LNCaP clone FGC (cell line): ENCODE measurements around the gene NUAK1.

Experiments
- DNase-seq: peaks from one replicate; pipeline ENCODE4 v3.0.0-alpha.2; 2011; ENCODE audit warnings: low read depth
- H3K4me3 ChIP-seq: 2 replicates; pipeline ENCODE4 v1.5.1; 2011; ENCODE audit warnings: mild to moderate bottlenecking, low read depth, low read length, control low read depth
- TF ChIP-seq, protein P1 (sequence below): IDR thresholded peaks from 2 replicates; pipeline ENCODE4 v1.5.1; 2012; ENCODE audit warnings: mild to moderate bottlenecking; ENCODE audit not compliant: control insufficient read depth, insufficient read depth; ENCODE audit errors: extremely low read depth

Gene NUAK1

DNA sequence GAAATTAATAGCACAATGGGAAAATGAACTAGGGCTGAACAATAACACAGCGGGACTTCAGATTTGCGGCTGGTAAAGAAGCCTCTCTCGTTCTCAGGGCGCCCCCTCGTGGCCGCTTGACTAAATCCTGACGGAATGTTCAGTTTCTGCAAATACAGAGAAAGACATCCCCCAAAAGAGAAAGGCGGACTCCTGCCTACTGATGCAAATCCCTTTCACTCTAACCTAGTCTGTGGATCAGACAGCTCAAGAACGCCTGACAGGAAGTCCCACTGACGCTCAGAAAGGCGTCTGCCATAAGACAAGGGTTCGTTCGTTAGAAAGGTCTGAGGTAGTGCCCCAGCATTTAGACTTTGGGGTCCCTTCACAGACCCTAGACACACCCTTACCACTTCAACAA lies 2.5 kb downstream of the NUAK1 start:
- no peak for DNase-seq
- TF ChIP-seq, protein P1, sequence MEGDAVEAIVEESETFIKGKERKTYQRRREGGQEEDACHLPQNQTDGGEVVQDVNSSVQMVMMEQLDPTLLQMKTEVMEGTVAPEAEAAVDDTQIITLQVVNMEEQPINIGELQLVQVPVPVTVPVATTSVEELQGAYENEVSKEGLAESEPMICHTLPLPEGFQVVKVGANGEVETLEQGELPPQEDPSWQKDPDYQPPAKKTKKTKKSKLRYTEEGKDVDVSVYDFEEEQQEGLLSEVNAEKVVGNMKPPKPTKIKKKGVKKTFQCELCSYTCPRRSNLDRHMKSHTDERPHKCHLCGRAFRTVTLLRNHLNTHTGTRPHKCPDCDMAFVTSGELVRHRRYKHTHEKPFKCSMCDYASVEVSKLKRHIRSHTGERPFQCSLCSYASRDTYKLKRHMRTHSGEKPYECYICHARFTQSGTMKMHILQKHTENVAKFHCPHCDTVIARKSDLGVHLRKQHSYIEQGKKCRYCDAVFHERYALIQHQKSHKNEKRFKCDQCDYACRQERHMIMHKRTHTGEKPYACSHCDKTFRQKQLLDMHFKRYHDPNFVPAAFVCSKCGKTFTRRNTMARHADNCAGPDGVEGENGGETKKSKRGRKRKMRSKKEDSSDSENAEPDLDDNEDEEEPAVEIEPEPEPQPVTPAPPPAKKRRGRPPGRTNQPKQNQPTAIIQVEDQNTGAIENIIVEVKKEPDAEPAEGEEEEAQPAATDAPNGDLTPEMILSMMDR: peak; percentile 81
- no peak overlapping the region for H3K4me3 ChIP-seq

DNA sequence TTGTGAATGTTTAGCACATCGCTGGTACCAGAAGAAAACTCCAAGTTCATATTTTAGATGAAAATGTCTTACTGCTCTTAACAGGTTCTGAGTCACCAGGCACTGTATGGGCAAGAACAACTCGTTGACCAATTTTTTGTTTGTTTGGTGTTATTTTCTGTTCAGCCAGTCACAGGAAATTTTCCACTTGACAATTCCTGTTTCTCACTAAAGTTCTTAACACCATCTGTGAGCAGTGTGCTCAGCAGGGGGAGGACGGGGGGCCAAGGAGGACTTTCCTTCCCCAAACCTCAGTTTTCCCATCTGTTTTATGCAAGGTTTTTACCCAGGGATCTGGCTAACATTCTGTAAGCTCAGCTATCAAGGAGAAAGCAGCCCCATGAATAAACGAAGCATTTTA lies 3.0 kb downstream of the NUAK1 start:
- no peak for DNase-seq
- H3K4me3 ChIP-seq: no peak overlapping the region
- TF ChIP-seq, protein P1: no peak

DNA sequence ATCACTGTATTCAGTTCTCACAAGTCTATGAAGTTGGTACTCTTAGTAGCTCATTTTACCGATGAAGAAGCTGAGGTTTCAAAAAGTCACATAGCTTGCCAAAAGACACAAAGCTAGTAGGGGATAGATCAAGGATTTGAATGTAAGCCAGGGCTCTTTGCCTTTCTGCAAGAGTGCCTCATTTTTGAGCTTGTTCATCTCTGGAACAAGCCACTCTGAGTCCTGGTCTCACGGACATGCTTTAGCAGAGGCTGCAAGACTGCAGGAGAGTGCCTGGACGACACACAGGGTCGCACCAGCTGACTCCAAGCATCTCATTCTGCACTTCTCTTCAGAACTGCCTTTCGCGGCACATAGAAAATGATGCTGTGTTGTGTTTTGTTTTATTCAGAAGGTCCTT lies 3.7 kb downstream of the NUAK1 start:
- H3K4me3 ChIP-seq: no peak overlapping the region
- TF ChIP-seq, protein P1: no peak
- DNase-seq: no peak

DNA sequence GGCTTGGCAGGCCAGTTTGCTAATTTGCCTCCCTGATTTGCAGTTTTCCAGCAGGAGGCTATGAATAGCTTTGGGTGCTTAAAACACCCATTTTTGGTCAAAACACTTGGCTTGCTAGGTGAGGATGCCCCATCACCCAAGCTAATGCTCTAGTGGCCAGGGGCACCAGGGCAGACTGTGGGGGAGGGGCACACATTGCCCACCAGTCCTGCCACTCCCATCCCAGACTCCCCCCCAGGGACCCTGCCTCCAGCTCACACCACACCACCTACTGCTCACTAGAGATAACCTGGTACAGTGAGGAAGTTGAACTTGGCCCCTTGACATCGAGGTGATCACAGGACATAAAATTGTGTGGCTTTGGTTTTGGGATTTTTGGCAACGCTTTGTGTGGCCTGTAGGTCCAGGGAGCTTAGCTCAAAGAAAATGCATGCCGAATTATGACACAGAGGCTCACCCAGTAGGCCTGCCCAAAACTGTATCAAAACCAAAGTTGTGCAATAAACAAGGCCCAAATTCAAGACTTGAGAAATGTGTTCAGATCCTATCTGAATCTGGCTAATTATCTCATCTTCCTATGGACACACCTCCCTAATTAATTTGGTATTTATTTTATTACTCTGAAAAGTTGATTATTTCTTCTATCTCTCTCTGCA lies 4.3 kb downstream of the NUAK1 start:
- no peak for DNase-seq
- TF ChIP-seq, protein P1: no peak
- no peak overlapping the region for H3K4me3 ChIP-seq

DNA sequence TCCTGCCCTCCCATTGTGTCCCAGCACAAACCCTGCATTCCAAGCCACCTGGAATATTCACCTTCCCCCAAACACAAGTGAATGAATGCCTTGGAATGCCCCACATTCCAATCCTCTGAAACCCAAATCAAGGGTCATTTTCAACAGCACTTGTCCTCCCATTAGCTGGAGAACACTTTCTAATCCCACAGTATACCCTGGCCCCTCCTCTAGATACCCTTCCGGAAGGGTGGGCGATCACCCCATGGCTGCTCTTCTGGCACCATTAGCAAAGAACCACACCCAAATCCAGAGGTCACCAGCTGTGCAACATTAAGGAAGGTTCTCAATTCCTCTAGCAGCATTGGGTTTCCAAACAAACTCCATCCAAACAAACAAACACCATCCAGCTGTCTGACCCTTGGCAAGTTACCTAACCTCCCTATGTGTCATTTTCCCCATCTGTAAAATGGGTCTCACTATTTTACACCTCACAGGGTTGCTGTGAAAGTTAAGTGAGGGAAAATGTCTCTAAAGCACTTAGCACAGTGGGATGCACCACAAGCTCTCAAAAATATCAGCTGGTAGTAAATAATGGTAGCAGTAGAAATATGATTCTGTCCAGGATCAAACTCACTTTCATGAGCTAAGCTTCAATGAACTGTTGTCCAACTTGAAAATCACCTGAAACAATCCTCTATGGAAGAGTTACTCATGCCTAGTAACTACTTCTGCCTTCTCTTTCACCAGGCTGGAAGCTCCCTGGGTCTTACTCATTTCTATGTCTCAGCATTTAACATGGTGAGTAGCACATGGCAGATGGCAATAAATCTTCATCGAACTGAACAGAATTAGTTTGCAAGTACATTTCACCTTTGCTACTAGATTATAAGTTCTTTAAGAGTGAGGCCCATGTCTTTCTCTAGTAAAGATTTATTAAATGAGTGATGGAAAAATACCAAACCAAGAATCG lies 5.3 kb downstream of the NUAK1 start:
- DNase-seq: no peak
- no peak overlapping the region for H3K4me3 ChIP-seq

DNA sequence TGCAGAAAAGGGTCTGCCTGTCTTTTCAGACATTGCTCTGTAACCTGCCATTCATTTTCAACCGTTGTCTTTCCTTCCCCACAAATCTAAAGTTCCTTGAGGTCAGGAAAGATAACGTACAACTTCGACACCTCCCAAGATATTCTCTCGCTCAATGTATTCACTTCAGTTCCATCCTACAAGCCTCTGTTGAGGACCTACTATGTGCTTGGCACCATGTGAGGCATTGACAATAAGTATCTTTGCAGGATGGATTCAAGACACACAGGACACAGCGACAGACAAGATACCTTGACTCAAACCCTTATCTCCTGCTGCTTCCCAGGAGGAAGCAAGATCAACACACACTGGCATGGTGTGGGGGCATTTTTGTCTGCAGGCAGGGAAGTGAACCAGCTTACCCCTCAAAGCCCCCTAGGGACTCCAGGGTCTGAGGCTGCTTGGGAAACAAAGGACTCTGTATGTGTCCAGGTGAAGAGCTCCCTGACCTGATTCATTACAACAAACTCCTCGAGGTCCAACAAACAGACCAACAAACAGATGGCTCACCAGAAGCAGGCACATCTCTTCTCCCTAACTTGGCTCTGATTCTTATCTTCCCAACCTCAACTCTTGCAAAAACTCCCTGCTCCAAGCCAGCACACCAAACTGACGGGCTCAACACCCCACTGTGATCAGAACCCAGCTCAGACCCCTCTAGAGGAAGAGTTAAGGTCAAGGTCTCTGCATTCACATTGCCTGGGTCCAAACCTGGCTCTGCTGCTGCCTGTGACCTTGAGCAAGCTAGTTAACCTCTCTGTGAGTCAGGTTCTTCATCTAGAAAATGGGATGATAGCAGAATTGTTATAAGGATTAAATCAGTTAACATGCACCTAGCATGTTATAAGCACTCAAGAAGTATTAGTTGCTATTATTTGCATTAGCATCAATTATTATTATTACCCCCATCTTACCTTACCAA lies 6.3 kb downstream of the NUAK1 start:
- H3K4me3 ChIP-seq: no peak overlapping the region
- no peak for DNase-seq
- TF ChIP-seq, protein P1: no peak

More for the DNA sequence above, 5.3 kb downstream of the NUAK1 start:
- TF ChIP-seq, protein P1: no peak
